LNCaP clone FGC (cell line): Measurements from ENCODE around the gene HDAC4.

Experiments
- DNase-seq: peaks from one replicate; pipeline ENCODE4 v3.0.0-alpha.2; 2011; ENCODE audit warnings: low read depth
- H3K4me3 ChIP-seq: 2 replicates; pipeline ENCODE4 v1.5.1; 2011; ENCODE audit warnings: mild to moderate bottlenecking, low read depth, low read length, control low read depth
- TF ChIP-seq, protein P1 (sequence below): IDR thresholded peaks from 2 replicates; pipeline ENCODE4 v1.5.1; 2012; ENCODE audit warnings: mild to moderate bottlenecking; ENCODE audit not compliant: control insufficient read depth, insufficient read depth; ENCODE audit errors: extremely low read depth

HDAC4 gene

DNA sequence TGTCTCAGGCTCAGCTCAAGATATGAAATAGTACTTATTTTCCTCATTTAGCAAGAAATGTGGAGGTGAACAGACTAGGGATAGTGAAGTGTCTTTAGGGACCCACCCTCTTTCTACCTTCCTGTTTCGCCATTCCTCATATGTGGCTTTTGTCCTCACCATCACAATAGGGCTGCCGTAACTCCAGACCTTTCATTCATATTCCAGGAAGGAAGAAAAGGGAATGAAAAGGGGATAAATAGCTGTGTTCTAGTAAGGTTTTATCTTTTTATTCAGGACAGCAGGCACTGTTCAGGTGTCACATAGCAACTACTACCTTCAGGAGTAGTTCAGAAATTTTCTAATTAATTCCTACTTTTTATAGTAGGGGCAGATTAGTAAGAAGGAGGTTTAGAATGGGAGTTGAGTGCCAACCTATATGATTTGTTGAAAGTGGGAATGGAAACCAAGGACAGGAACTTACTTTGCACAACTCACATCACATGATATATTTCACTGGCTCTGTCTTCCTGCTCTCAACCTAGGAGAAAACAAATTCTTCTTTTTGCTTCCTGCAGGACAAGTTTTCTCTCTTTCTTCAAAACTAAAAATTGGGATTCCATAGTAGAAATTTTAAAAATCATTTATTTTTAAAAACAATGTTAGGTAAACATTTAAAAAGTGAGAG lies 36.0 kb upstream of the HDAC4 start:
- no peak overlapping the region for H3K4me3 ChIP-seq
- TF ChIP-seq, protein P1, sequence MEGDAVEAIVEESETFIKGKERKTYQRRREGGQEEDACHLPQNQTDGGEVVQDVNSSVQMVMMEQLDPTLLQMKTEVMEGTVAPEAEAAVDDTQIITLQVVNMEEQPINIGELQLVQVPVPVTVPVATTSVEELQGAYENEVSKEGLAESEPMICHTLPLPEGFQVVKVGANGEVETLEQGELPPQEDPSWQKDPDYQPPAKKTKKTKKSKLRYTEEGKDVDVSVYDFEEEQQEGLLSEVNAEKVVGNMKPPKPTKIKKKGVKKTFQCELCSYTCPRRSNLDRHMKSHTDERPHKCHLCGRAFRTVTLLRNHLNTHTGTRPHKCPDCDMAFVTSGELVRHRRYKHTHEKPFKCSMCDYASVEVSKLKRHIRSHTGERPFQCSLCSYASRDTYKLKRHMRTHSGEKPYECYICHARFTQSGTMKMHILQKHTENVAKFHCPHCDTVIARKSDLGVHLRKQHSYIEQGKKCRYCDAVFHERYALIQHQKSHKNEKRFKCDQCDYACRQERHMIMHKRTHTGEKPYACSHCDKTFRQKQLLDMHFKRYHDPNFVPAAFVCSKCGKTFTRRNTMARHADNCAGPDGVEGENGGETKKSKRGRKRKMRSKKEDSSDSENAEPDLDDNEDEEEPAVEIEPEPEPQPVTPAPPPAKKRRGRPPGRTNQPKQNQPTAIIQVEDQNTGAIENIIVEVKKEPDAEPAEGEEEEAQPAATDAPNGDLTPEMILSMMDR, result no peak
- no peak for DNase-seq

DNA sequence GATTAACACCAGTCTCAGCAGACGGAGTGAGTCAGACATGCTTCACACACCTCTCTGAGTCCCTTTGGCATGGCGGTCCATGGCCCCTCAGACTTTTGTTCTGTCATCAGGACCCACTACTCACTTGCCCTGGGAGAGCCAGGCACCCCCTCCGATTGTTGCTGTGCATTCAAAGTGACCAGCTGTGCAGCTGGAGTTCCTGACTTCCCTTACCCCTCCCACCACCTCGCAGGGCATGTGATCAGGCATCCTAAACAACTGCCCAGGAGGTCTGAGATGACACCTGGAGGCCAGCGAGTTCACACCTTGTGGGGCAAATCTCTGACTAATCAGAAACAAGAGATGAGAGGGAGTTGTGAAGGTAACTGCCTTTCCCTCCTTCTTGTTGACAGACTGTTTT lies 35.3 kb upstream of the HDAC4 start:
- H3K4me3 ChIP-seq, result no peak overlapping the region
- no peak for DNase-seq
- TF ChIP-seq, protein P1, result no peak

DNA sequence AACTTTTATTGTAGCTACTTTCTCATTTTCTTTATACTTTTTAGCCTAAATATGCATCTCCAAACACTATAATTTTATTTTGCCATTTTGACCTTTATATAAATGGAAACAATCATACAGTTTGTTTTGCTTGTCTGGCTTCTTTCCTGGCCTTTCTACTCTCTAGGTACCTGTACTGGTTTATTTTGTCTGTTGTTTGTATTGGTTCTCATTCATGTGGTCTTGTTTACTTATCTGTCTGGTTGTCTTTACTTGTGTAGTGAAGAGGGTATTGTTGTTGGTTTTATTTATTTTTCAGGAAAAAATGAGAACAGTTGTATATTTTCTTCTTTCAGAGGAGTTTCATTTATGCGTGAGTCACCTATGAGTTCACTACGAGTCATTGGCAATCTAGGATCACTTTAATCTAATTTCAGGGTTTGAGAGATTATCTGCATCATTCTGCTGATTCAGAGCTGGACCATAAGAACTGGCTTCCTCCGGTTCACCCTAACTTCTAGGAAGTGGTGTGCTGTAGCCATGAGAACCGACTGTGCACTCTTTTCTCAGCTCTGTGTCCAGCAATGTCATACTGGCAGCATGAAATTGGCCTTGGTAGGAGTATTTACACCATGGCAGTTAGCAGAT lies 33.1 kb upstream of the HDAC4 start:
- no peak overlapping the region for H3K4me3 ChIP-seq
- no peak for DNase-seq
- TF ChIP-seq, protein P1, result no peak

DNA sequence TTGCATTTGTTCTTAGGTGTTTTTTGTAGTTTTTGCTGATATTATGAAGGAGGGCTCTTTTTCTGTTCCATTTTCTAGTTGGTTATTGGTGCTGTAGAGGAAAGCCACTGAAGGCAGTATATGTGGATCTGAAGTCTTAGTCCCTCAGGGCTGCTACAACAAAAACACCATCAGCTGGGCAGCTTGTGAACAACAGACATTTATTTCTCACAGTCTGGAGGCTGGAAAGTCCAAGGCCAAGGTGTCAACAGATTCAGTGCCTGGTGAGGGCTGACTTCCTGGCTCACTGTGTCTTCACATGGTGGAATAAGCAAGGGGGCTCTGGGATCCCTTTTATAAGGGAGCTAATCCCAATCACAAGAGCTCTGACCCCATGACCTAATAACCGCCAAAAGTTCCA lies 31.4 kb upstream of the HDAC4 start:
- DNase-seq, result no peak
- TF ChIP-seq, protein P1, result no peak
- H3K4me3 ChIP-seq, result no peak overlapping the region

GRCh38 chr2:239431536-239431935 lies 30.7 kb upstream of the HDAC4 start:
- no peak for DNase-seq
- no peak overlapping the region for H3K4me3 ChIP-seq
- TF ChIP-seq, protein P1, result no peak

DNA sequence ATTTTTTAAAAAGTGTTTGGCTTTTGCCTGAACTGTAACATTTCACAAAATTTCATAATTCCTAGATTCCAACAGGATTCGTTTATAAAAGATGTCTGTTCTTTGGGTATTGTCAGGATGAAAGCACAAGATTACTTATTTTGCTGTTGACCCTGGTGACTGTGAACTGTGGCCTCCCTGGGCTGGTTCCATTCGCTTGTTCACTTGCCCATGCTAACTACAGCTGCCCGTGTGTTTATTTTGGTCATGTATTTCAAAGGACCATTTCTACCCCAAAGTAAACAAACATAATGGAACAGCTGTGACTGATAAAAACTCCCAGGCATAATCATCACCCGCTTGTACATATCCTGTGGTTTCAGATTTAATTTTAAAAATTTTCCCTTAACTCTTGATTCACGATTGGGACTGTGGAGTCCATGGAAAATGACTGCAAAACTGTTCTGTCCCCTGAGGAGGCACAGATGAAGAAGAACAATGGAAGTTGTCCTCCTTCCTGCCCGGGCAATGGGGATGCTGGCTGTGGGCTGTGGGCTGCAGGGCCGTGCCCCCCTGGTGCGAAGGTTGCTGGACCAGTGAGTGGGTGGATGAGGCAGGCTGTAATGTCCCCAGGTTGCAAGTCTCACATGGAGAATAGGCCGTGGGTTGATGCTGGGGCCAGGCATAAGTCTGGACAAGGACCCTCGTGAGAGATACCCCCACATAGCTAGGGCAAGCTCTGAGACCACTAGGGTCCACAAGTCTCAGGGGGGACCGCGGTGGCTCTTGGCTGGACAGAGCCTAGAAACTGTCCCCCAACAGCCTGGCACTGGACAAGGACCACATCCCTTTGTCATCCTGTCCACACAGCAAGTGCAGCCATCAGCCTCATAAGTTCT lies 28.9 kb upstream of the HDAC4 start:
- DNase-seq, result no peak
- H3K4me3 ChIP-seq, result no peak overlapping the region
- TF ChIP-seq, protein P1, result no peak
